ENCODE measurements around the gene P2RX6.
A peak's percentile ranks its signal among the peaks of the same experiment; 100 is the strongest.
"Not testable (repeated sequence)": the region's sequence is repeated elsewhere in the genome, so short reads cannot be mapped to it uniquely, and the experiment has no call there.

P2RX6 gene

DNA sequence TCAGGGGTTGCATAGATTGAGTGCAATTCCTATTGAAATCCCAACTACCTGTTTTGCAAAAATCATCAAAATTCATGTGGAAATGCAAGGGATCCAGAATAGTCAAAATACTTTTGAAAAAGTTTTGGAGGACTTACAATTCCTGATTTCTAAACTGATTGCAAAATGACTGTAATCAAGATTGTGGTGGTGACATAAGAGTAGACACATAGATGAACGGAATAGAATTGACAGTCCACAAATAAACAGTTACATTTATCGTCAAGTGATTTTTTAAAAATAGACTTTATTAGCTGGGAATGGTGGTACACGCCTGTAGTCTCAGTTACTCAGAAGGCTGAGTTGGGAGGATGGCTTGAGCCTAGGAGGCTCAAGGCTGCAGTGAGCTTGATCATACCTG, 20.0 kb downstream of the P2RX6 start:
- DNase-seq, result no peak

DNA sequence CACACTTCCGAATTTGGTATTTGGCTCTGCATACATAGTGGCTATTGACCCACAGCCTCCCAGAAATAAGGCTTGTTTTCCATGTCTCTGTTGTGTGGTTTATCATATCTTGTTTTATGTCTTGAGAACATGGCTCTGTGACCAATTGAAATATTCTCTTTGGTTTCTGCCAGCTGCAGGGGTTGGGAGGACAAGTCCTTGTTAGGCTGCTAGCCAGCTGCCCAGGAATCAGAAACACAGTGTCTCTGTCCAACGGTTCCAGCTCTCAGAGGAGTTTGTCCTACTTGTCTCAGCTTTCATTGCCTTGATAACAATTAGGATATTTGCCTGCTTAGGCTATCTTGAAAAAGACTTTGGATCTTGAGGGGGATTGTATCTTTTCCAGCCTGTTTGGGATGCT, 23.4 kb downstream of the P2RX6 start:
- DNase-seq, result no peak

DNA sequence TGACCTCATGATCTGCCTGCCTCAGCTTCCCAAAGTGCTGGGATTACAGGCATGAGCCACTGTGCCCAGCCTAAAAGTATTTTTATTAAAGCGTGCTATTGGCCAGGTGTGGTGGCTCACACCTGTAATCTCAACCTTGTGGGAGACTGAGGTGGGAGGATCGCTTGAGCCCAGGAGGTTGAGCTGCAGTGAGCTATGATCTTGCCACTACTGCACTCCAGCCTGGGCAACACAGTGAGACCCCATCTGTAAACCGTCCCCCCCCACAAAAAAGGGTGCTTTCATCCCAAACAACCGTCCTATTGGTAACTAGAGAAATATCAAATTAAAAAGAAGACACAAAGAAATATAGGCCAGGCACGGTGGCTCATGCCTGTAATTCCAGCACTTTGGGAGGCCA, 24.2 kb downstream of the P2RX6 start:
- DNase-seq, result not testable (repeated sequence)

DNA sequence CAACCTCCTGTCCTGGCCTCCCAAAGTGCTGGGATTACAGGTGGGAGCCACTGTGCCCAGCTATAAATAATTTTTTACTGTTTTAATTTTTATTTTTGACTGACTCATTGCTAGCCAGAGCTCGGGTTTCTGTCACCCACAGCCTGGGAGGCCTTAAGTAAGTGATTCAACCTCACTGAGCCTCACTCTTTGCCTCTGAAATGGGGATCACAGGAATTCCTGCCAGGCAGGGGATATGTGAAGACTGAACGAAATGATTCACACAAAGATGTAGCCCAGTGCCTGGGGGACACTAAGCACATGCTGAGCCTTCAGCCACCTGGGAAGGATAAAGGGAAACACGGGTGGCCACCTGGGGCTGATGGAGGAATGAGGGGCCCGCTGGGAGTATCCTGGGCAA, 27.0 kb downstream of the P2RX6 start:
- no peak for DNase-seq

DNA sequence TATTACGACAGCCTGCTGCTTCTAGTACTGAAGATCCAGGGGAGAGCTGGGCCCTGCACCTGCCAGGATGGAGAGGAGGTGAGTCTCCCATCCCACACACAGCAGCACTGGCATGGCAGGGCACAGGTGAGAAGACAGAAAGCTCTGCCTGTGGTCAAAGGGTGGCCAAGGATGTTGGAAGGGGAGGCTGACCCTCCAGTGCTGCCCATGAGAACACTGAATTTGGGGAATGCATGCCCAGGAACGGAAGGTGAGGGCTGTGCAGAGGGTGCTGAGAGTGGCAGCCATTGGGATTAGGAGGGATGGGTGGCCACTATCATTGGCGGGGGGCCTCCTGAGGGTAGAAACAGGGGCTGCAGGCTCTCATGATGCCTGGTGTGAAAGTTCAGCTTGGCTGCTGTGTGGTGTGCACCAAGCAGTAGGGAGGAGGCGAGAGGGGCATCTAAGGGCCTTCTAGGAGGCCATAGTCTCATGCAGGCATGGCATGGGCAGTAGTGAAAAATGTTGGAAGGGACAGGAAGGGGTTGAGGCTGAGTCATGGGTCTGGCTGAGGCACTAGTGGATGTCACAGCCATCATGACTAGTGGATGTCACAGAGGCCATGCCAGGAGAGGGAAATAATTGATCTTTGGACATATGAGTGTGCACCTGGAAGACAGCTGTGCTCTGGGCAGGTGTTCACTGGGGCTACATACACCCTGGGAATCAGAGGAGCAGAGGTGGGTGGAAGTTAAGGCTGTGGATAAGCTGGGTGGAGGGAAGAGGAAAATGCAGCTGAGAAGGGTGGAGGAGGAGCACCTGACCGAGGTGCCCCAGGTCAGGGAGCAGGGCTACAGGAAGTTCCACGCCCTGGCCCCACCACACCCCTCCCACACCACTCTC, 28.3 kb downstream of the P2RX6 start:
- no peak for DNase-seq

DNA sequence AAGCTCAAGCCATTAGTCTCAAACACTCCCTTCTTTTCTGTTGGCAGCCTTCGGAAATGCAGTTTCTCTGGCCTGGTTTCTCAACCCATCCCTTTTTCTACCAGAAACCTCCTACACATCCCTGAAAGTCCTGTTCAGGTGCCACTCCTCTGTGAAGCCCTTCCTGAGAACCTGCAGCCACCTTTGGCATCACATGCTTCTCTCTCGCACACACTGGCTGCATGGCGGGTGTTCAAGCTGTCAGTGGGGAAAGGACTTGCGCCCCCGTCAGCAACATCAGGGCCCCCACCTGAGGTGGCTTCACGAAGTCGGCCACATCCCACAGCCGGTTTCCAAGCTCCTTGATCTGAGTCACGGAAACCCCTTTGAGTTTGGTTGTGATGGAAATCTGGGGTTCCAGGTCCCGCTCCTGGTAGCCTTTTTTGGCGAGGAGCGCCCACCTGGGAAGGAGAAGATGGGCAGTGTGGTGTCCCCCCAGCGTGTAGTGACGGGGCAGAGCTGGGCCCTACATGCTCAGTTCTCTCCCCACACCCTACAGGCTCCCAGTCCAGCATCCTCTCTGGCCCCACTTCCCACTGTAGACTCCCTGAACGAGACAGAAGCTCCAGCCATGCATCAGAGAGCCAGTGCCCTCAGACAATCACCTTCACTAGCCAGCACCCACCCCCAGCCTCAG, 29.0 kb downstream of the P2RX6 start:
- no peak for DNase-seq

DNA sequence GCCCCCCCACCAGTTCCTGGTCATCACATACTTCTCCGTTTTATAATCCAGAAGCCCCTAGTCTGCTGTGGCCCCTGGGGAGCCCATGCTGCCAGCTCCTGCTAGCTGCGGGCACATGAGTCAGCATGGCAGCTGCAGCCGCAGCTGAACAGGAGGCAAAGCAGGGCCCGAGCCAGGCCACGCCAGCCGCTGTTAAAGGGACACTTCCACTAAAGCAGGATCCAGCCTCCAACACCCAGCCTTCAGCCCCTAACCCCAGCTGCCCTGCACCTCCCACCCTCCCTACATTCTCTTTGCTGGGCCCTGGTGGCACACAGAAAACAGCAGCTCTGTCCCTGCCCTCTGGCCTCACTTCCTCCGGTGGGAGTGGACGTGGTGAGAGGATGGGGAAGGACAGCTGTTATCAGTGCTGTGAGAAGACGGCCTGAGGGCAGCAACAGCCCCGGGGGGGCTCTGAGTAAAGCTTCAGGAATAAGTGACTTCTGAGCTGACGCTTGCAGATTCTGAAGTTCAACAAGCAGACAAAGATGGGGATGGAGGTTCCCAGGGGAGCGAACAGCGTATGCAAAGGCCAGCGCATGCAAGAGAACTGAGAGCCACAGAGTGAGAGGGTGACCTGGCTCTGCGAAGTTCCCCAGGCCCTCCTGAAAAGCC, 30.1 kb downstream of the P2RX6 start:
- DNase-seq, result peak; percentile 35

DNA sequence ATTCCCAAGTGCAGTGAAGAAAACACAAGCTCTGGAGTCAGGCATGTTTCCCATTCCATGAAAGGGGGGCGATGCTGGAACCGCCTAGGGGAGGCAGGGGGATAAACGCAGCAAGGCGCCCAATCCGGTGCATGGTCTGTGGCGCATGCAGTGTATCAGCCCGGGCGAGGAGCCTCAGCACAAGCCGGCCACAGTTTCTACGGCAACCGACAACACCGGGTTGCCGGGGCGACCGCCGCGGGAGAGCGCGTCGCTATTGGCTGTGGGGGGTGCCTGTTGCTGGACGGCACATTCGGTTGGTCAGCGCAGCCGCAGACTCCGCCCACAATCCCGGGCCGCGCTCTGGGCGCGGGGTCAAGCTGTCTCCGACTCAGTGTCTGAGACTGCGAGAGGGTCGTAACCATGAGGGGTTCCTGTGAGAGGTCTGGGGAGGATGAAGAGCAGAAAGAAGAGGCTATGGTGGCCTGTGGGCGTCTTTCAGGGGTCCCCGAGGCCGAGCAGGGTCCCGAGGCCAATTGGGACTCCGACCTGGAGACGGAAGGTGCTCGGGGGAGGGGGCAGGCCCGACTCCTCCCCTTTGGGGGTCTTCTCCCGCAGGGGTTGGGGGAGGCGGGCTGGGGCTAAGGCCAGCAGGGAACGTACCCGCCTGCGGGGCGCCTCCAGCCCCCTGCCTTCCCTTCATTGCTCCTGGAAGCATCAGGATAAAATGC, 30.8 kb downstream of the P2RX6 start, which contains the start of gene LRRC74B:
Gene LRRC74B (plus strand): TSS at position 362 of the 710 bp plus-strand sequence. CDS start 41 bp downstream, at position 403.
- DNase-seq, result peak; percentile 58

DNA sequence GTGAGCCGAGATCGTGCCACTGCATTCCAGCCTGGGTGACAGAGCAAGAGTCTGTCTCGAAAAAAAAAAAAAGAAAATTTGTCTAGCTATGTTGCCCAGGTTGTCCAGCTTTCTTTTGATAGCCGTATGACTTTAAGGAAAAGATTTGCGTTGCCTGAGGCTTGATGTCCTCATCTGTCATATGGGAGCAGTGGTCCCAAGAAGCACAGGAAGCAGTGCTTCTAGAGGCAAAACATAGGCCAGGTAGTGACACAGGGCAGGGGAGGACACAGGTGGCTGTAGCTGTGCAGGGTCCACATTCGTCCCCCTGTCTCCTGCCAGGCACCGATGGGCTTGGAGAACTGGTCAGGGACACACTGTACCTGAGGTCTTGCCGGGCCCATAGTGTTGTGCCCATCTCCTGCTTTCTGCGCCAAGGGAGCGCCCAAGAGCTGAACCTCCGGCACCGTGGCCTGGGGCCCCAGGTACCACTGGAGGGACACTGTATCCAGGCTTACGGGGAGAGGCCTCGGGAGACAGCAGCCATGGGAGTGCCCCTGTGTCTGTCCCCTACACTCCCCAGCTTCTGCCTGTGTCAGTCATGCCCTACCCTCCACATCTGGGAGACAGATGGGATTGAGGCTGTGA, 32.2 kb downstream of the P2RX6 start:
- no peak for DNase-seq

DNA sequence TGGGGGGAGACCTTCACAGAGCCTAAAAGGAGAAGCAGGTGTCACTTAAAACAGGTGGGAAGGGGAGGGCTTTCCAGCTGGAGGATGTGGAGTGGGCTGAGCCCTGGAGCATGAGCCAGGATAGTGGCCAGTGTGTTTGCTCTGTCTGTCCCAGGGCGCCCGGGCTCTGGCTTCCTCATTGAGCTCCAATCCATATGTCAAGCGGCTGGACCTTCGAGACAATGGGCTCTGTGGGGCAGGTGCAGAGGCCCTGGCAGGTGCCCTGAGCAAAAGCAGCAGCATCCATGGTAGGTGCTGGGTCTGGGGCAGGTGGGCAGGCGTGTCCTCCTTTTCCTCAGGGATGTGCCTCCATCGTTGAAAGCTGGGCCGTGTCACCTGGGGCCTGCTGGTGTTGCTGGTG, 32.8 kb downstream of the P2RX6 start:
- no peak for DNase-seq

DNA sequence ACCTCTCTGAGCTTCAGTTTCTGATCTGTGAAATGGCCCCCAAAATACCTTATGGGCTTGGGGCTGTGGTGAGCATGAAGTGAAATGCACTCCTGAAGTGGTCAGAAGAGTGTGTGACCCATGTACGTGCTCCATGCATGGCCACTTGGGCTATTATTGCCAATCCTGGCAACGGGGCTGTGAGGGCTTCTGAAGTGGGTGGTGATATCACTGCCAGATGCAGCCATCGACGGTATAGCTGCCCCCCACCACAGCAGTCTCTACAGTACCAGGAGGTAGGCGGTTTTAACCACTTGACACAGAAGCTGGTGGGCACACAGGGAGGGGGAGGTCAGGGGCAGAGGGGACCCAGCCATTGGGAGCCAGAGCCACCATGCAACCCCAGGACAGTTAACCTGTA, 33.5 kb downstream of the P2RX6 start:
- not testable (repeated sequence) for DNase-seq

DNA sequence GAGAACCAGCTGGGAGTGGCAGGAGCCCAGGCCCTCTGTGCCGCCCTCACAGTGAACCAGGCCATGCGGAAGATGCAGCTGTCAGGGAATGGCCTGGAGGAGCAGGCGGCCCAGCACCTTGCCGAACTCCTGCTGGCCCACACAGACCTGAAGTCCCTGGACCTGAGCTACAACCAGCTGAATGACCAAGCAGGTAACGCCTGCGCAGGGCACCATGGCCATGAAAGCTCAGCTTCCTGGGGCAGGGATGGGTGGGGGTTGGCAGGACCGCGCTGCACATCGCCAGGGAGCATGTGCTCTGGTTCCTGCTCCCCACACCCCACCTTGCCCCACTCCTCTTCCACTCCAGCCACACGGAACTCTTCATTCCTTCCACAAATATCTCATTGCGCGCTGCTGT, 34.0 kb downstream of the P2RX6 start:
- DNase-seq, result not testable (repeated sequence)

DNA sequence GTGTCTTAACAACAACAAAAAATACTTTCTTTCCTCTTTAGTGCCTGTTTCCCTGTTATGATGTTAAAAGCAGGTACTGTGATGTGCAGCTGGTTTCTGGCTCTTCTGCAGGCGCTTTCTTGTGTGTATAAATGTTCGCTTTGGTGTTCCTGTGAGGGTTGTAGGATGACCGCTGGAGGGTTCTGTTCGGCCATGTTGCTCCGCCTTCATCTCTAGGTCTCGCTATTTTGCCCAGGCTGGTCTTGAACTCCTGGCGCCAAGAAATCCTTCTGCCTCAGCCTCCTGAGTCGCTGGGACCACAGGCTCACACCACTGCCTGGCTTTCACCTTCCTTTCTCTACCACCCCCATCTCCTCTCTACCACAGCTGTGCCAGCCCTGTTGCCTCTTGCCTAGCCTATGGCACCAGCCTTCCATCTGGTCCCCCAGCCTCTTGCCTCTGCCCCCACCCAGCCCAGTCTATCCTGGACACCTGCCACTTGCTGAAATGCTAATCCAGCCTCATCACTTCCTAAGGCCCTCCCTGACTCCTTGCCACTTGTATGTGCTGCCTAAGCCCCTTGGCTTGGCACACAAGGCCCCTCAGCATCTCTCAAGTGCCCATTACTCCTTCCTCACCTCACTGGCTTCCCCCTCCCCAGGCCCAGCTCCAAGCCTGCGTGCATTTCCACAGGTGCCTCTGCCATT, 36.3 kb downstream of the P2RX6 start:
- peak; percentile 66 for DNase-seq

DNA sequence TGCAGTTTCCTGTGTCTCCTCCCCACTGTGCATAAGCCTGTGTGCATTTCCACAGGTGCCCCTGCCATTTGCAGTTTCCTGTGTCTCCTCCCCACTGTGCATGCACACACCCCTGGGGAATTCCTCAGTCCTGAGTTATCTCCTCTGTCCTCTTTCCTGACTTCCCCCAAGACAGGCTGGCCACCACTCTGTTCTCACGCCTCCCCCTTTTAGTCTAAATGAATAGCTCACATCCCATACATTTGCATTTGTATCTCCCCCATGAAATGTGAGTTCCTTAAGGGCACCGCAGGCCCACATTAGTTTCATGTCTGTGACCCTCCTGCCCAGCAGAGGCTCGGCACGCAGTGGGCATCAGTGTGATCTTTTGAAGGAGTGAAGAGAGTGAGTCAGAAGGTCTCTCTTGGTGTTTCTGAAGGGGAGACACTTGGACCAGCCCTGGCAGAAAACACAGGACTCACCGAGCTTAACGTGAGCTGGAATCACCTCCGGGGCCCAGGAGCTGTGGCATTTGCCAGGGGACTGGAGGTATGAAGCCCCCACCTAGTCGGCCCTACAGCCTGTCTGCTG, 37.0 kb downstream of the P2RX6 start:
- no peak for DNase-seq

DNA sequence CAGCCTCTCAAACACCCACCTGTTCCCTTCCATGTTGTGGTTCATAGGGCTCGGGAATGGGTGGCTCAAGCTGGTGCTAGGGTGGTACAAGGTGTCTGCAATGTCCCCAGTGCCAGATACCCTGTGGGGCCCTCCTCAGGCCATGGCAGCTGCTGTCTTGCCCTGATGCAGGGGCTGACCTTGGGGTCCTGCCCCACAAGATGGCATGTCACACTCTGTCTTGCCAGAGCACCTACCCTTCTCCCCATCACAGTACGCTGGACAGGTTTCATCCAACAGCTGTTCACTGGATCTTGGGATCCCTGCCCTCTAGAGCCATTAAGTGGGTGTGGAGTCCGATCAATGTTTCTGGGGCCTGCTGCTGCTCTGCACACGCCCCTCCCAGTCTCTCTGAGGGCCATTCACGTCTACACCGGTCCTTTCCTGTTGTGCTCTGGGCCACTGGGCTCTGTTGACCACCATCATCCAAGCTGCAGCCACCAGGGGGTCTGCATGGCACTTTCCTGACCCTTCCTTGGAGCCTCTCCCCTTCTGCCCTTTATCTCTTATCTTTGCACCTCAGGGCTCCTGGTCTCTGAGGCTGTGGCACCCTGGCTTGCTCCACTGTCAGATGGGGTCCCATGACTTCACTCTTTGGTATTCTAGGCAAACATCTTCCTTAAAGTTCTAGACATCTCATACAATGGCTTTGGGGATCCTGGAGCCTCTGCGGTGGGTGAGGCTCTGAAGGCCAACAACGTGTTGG, 37.9 kb downstream of the P2RX6 start:
- no peak for DNase-seq

DNA sequence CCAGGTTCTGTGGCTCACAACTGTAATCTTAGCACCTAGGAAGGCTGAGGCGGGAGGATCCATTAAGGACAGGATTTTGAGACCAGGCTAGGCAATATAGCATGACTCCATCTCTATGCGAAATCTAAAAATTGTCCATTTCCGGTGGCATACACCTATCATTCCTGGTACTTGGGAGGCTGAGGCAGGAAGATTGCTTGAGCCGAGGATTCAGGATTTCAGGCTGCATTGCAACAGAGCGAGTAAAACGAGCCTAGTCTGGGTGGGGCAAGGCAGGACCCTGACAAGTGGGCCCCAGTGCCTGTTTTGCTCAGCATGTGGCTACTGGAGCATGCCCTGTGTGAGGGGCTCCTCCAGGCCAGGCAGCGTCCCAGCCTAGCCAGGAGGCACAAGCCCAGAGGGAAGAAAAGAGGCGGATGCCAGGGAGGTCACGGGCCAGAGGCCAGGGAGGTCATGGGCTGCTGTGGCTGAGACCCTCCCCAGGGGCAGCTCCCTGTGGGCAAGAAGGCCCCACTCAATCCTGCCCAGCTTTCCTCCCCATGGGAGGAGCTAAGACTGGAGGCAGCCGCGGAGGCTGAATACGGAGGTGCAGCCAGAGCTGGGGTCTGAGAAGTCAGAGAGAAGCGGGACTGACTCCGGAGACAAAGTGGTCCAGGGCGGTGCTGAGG, 39.2 kb downstream of the P2RX6 start:
- no peak for DNase-seq

DNA sequence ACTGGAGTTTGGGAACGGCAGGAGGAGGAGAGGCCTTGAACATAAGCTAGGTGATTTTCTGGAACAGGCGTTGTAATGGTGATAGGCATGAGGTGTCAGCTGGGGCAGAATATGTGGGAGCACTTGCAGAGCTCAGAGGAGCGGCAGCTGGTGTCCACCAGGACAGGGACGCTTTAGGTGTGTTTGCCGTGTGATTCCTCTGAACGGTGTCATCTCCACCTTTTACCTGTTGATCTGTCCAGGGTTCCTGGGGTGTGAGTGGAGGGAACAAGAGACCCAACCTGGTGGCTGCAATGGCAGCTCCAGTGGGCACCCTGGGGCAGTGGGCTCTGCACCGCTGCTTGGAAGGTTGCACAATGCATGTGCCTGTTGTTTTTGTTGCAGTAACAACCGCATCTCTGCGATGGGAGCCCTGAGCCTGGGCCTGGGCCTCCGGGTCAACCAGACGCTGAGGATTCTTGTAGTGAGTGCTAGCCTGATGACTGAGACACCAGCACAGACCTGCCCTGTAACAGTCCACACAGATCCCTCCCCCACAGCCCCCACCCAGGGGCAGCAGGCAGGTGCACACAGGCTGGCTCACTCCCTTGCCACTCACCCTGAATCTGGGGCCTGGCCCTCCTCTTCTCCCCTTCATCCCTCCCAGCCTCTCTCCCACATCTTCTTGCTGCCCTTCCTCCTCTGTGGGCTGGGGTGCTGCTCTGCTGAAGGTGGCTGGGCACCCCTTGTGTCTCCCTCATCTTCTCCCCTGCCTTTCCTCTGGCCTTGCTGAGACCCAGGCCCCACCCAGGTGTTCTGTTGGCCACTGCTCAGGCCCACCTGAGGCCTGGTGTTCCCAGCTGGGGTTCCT, 40.0 kb downstream of the P2RX6 start:
- no peak for DNase-seq

DNA sequence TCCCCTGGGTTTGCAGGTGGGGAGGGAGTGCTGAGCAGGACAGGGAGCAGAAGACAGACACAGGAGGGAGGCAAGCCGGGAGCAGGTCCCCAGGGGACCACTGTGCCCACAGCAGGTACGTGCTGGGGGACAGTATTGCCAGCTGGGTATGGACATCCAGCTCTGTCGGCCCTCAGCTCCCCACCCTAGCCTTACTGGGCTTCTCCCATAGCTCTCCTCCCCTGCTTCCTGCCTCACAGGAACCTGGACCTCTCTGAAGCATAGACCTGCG, 40.5 kb downstream of the P2RX6 start:
- no peak for DNase-seq

DNA sequence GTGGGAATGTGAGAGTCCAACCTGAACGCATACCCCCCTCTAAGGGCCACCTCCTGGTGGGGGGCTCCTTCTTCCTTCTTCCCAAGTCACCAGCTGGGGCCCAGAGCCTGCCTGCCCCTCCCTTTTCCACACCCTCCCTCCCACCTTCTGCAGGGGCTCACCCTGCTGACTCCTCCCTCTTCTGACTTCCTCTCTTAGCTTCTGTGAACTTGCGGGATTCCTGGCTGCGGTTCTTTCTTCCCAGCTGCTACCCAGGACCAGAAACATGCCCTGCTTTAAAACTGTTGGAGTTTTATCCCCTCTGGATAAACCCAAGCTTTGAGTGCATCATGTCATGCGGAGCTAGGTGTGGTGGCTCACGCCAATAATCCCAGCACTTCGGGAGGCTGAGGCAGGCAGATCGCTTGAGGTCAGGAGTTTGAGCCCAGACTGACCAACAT, 40.9 kb downstream of the P2RX6 start:
- DNase-seq, result no peak

DNA sequence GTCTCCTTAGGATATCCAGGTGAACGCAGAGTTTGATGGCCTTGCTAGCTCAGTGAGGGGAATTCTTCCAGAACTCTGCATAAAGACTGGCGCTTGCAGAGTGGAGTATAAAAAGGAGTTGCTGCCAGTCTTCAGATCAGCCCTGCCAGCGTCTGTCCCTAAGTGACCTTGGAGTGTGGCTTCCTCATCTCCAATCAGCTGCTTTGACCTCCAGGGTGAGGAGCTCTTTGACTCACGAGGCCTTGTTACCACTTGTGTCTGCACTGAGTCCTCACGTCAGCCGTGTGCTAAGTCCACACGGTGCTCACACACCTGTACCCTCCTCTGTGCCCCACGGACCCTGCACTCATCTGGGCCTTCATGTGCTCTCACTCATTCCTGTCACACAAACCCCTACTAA, 45.4 kb downstream of the P2RX6 start:
- not testable (repeated sequence) for DNase-seq
